GM21367 (cell line): ENCODE results near the gene KIRREL3.
"Not testable (repeated sequence)": the region's sequence is repeated elsewhere in the genome, so short reads cannot be mapped to it uniquely, and the experiment has no call there.

Source experiments
- ATAC-seq: cut with Tn5 transposase; IDR thresholded peaks from one replicate; pipeline ENCODE4 v1.9.1; 2021; ENCODE audit not compliant: unreplicated experiment

Gene KIRREL3

DNA sequence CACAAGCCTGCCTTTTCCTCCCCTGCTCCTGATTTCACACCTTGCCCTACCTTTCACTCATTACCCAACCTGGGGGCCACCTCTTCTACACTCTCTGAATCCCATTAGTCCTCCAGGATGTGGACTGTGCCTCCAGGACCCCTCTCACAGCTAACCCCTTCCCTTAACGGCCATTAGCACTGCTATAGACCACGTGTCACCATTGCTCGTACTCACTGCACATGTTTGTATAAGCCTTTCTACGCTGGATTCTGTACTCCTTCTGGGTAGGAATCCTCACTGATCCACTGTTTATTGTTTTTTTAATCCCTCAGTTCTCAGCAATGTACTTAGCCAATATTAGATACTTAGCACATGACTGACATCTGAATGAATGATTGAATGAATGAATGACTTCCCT is 40.9 kb downstream of the KIRREL3 start:
- no peak for ATAC-seq

DNA sequence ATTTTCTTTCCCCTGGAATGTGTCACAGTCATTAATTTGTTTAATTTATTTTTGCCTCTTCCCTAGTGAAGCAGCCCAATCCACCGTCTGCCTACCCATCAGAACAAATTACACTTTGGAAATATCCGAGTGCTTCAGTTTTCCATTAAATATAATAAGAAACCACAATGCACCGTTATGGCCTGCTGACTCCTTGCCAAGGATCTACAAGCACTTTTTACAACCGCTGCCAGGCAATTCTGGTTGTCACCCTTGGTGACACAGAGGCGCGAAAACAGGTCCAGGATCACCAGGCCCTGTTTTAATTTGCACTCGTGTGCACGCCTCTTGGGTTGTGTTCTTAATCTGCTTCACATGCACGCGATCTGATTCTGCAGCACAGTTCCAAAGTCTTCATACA is 43.9 kb downstream of the KIRREL3 start:
- no peak for ATAC-seq

DNA sequence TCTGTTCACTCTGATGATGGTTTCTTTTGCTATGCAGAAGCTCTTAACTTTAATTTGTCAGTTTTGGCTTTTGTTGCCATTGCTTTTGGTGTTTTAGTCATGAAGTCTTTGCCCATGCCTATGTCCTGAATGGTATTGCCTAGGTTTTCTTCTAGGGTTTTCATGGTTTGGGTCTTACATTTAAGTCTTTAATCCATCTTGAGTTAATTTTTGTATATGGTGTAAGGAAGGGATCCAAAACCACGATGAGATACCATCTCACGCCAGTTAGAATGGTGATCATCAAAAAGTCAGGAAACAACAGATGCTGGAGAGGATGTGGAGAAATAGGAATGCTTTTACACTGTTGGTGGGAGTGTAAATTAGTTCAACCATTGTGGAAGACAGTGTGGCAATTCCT is 48.0 kb downstream of the KIRREL3 start:
- not testable (repeated sequence) for ATAC-seq

DNA sequence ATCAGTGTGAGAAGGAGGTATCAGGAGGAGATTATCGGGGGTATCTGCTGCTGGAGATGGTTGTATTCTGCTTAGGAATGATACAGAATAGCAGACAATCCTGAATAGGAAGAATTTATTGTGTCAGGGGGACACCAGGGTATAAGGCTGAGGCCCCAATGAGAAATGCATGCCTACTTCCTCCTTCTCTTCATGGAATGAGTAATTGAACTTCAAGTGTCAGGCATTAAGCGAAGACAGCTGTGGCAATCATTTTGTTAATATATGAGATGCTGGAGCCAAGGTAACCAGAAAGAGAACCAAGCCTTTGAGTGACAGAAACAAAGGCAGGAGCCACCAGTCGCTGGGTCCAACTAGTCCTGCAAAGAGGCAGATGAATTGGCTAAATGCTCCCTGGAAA is 49.1 kb downstream of the KIRREL3 start:
- ATAC-seq = no peak

DNA sequence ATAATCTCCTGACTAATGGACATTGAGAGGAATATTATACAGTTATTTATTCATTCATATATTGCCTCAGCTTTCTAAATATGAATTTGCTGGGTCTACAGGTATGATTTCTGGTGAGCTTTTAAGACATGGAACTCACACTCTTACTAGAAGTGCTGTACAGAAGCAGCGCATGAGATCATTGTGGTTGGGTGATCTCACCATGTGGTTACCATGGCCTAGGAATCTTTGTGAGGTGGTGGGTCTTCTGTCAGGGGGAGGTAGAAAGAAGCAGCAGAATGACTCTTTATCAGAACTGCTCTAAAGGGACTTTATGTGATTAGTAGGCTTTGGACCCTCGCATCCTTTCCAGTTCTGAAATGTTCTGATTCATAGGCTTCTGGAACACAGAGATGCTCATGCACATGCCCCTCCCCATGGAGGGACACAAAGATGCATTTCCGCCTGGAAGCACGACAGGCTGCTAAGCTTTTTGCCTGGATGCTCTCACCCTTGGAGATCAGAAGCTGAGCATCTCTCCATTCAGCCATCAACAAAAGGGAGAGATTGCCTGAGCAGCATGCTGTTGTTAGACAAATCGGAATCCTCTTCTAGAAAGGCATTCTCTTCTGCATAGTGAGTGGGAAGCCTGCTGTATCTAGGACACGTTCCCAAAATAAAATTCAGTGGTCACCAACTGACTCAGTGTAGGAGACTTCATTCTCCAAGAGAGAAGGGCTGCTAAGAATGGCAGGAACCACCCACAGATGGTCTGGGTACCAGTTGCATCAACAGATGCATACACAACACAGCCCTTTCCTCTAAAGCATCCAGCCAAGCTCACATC is 51.3 kb downstream of the KIRREL3 start:
- ATAC-seq = no peak

DNA sequence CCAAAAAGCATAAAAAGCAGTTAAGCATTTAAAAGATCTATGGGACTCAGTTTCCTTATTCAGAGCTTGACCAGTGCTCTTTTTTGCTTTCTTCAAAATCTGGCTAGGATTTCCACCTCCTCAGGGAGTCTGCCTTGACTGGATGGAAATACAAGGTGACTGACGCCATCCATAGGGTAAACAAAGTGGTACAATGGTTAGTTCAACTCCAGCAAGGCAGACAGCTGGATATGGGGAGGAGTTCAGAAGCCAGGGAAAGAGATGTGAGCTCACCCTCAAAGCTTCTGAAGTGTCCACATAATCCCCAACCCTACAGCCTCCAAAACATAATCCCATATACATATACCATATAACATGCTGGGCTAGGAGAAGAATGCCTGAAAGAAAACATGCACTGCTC is 52.0 kb downstream of the KIRREL3 start:
- ATAC-seq = no peak

DNA sequence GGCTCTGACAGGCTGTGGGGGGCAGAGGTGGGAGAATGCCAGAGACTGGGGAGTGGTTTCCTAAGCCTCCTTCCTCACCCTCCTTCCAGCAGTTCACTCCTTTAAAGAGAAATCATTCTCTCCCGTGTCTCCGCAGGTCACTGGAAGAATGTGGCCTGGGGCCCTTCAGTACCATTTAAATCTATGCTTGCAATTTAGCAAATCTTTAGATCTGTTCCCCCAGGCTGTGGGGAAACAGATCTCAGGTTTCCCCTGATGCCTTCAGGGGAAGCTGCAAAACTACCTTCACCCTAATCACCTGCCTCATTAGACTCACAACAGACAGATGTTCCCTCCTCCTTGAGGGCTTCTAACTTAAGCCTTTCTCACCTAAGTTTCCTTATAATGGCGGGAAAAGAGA is 55.3 kb downstream of the KIRREL3 start:
- no peak for ATAC-seq

DNA sequence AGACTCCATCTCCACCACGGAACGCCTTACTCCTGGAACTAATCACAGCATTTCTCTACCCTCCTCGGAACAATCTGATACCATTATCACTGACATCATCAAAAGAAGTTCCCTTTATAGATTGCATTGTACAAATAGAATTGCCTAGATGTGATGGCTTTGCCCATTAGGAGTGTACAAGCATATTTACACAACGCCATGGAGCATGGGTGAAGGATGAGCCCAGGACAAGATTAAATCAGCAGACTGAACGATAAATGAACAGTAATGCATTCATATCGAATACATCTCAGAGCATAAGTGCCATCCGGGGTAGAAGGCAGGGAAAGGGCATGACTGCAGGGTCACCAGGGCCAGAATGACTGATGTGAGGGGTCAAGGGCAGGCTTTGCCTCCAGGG is 57.3 kb downstream of the KIRREL3 start:
- no peak for ATAC-seq

DNA sequence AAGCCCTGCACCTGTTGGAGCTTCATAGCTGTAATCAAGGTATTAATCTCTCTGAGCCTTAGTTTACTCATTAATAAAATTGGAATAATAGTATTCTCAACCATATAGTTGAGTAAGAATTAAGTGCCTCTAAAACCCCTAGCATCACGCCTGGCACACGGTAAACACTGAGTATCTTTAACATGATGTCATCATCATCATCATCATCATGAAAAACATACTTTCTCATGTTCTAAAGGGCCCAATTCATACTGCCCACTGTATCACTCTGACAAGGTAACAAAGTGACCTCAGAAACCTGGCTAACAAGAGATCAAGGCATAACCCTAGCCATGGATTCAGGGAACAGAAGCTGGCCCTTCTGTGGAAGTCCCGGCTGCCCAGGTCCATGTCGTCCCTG is 58.4 kb downstream of the KIRREL3 start:
- no peak for ATAC-seq

DNA sequence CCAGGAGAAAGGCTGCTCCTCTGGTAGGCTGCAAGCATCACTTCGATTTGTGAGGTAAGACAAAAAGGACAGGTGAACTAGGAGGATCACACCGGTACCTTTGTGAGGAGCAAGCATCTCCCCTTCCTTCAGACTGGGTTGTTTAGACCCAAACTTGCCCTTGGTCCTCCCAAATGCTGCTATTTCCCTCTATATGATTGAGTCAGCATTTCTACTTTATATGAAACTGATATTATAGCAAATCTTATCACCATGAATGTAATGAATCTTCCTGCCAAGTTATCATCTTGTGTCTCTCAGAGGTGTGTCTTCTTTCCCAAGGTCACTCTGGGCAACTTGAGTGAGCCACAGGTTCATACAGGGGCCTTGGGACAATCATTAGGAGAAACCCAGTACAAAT is 61.0 kb downstream of the KIRREL3 start:
- no peak for ATAC-seq

DNA sequence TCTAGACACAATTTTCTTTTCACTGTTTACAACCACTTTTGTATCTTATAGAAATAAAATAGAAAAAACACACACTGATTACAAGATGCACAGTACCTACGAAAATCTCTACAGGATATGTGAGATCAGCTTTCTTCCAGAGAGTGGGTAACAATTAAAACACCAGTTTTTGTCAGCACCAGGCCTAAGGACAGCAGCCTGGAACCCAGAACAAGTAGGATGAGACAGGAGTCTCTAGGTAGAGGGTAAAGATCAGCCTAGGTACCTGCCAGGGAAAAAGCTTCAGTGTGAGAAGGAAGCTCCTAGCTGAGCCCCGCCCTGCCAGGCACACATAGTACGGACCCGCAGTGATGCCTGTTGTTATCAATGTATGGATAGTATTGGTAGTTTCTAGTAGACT is 61.9 kb downstream of the KIRREL3 start:
- no peak for ATAC-seq

DNA sequence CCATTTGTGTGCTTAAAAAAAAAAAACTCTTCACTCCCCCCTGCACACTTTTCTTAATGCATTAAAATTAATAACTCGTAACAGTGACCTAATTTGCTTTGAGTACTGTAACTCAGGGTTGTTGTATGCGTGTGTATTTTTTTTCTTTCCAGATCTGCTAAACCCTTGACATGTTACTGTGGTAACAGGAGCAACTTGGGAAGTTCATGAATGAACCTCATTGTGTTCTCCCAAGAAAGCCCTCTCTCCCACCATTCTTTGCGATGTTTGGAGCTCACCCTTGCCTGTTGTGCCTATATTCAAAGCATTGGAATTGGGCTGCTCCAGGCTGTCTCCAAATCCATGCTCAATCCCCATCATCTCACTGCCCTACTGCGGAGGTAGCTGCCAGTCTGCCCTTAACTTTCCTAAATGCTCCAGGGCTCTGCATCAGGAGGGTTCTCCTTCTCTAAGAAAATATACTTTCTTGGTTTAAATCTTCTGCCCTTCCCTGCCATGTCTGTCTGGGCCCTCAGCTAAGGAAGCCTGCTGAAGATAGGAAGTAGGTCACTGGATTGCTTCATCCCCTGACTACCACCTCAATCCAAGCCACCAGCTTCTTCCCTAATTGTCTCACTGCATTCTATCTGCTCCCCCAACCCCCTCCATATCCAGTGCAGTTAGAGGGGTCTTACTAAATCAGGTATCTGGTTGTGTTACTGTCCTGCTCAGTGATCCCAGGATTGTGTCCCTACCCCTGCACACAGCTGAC is 70.3 kb downstream of the KIRREL3 start:
- ATAC-seq = no peak

DNA sequence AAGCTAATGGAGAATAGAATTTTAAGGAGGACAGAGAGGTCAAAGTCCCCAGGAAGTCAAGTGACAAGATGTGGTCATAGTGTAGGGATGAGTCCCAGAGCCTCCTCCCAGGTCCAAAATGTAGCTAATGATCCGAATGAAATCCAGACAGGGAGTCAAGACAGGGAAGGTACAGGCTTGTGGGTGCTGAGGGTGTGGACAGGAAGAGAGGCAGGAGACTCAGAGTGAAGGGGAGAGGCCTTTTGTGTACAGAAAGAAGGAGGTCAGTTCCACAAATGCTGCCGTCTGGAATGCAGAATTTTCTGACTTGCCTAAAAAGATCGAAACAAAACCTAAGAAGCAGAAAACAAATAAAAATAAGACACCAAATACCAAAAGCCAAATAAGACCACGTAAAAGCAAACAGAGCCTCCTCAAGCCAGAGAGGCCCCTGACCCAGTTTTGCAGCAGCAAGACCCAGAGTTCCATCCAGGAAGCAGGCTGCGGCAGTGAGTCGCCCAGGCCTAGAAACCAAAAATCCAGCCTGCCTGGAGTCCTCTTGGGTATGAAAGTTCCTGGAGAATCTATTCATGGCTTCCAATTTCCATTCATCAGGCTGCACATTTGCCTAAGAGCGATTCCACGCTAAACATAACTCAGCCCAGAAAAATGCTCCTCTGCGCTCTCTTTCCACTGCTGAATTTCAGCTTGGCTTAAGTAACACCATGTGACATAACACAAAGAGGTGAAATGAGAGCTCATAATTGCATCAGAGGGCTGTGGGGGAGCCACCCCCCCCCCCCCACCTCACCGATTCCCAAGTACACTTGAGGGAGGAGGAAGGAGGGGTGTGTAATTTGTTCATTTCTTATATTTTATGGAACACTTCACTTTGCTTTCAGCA is 71.2 kb downstream of the KIRREL3 start:
- no peak for ATAC-seq

DNA sequence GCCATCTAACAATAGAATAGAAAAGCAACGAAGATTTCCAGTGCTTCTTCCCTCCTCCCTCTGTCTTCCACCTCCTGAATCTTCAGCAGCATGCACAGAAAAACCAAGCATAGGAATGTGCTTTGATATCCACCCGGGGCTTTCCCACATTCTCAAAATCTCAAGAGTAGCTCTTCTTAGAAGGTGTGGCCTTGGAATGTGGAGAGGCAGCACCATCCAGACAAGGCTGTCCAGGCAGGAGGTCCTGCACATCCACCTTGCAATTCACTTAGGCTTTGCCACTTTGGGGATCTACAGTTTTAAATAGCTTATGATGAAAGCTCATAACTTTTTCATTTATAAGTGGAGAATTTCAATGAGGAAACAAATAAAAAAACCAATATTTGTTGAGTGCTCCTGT is 72.9 kb downstream of the KIRREL3 start:
- no peak for ATAC-seq

DNA sequence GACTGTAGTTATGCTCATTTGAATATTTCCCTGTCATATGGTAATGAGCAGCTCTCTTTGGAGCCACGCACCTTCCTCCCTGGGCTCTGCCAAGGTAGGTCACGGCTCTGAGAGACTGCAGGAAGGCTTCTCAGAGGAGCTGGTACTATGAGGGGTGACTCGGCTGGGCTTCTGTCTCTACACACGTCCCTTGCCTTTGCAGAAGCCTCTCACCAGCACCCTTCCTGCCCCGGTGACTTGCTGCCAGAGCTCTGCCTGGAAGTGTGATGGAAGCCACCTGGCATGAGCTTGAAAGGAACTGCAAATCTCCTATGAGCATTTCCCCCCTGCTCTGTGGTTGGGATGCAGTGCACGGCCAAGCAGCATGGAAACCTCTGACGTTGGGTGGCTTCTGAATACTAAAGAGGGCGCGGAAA is 74.2 kb downstream of the KIRREL3 start:
- ATAC-seq = no peak

DNA sequence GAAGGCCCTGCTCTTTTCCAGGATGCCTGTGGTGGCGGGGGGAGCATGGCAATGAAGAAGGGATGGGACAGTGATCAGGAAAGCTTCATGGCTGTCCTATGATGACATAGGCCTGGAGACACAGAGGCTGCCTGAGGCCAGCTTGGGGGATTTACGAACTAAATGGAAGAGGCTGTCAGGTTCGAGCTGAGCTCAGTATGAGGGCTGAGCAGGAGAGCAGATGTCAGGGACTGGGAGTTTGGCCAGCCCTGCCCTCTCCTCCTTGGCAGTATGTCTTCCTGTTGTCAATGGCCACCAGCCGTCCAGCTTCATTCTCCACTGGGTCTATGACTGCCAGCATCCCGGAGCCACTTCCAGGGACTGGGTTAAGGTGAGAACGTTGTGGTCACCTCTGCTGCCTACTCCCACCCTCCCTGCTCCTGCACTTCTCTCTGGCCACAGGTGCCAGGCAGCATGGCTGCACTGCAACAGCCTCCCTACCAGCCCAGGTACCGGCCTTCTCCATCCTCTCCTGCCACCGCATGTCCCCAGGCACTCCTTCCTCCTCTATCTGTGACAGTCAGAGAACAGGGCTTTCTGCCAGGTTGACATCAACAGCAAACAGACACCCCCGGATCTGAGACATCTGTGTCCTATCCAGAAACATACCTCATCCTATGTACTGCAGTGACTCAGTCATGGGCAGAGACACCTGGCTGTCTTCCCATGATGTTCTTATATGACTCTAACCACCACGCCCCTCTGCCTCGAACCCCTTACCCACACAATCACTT is 75.1 kb downstream of the KIRREL3 start:
- ATAC-seq = no peak

DNA sequence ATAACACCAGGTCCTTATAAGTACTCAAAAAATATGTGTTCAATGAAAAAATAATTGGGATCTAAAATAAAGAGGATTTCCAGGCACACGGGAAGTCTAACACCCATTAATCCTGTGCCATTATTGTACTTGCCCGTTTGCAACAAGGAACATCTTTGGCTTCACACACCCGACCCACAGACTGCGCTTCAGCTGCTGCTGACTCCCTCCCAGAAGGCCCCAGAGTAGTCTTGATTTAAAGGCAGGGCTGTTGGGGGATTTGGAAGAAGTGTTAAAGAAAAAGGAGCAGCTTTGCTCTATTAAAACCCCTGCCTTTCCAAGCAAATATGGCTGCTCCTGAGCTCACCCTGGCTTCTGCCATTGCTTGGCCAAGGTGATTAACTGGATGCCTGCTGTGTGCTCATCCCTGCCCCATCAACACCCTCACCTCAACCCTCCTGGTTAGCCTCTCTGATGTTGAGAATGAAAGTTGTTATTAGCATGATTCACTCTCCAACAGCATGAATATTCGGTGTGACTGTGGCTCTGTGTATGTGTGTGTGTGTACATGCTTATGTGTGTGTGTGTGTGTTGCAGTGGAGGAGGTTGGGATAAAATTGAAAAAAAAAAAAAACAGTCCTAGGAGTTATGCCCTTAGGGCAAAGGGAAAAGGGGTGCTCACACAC is 76.1 kb downstream of the KIRREL3 start:
- no peak for ATAC-seq

DNA sequence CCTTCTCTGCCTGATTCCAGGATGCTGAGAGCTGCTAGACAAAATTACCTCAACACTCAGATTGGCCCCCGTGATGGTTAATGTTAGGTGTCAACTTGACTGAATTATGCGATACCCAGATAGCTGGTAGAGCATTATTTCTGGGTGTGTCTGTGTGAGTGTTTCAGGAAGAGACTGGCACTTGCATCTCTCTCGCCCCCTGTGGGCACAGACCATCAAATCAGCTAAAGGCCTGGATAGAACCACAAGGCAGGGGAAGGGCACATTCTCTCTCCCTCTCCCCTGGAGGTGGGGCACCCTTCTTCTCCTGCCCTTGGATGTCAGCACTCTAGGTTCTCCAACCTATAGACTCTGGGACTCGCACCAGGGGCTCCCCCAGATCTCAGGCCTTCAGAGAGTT is 79.7 kb downstream of the KIRREL3 start:
- no peak for ATAC-seq

DNA sequence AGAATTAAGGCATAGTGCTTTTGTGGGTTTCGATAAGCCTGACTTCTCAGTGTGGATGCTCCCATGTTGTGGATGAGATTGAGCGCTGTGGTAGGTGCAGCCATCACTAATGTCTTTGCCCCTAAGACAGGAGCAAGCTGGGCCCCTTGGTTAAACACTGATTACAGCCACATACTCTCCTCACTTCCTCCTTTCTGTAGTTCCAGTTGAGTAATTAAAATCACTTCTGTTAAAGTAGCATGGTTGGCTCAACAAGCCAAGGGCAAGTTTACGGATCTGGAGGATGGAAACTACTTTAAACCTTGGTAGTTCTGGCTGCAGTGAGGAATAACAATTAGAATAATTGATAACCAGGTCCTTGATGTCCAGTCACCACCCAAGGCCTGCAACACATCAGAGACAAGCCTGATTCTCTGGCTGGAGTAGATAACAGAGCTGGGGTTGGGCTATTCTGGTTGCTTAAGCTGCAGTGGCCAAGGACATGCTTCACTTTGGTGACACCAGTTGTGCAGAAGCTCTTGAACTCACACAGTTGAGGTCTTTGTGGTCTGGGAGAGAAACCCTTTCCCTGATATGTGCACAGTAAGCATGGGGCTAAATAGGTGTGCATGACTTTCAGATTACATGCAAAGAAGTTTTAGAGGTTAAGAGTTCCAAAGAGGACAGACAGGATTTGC is 81.3 kb downstream of the KIRREL3 start:
- ATAC-seq = peak; percentile 61

DNA sequence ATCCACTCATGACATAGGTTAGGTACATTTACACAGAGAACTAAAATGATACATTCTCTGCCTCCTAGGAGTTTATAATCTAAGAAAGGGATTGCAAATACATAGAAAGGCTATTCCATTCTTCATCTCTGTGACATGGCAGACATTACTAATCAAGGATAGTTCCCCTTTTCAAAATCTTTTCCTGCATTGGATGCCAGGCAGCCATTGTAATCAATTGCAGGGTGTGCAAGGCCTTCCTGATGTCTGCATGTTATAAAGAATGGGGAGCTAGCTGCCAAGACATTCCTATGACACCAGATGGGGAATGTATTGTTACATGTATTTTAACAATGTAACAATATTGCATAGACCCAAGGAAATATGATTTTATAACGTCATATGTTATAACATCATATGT is 82.0 kb downstream of the KIRREL3 start:
- no peak for ATAC-seq
